Measurements from ENCODE around the gene KNL1.

The KNL1 gene

GRCh38 chr15:40694688-40695468, 100.8 kb downstream of the KNL1 start, which contains the start of gene RAD51:
TSS of gene RAD51 (plus strand) at chr15:40695174. CDS start at chr15:40698759, 3,585 bp downstream.
- H3K4me1 ChIP-seq, result peaks cover 7% of the 10 kb centered on the region
- in situ Hi-C loops (cut with MboI; ENCODE audit: low sequenced_read_pairs), result no loop called here
- peak; percentile 93 to 97 for DNase-seq (ENCODE audit: low spot score in 2 of 2)
- H3K4me3 ChIP-seq, result peak within 1 kb of the TSS; percentile 95
- no peaks in the 10 kb centered on the region for H3K9me3 ChIP-seq
- no peaks in the 10 kb centered on the region for H3K27me3 ChIP-seq (ENCODE audit: low read depth)
- H3K36me3 ChIP-seq (replicated peaks), result peaks cover 15% of the 10 kb centered on the region

- peaks cover 21% of the 10 kb centered on the region for H3K36me3 ChIP-seq (replicated peaks)
- peak overlapping the region; percentile 95 for H3K4me3 ChIP-seq
- H3K27me3 ChIP-seq (ENCODE audit: low read depth), result no peaks in the 10 kb centered on the region
- in situ Hi-C loops (cut with MboI; ENCODE audit: low sequenced_read_pairs), result no loop called here
- H3K9me3 ChIP-seq, result no peaks in the 10 kb centered on the region
- DNase-seq (ENCODE audit: low spot score in 2 of 2), result peak in 1 of 2 experiments; percentile 31
- peaks cover 4% of the 10 kb centered on the region; the same call in 1 of the 2 replicates for H3K4me1 ChIP-seq
Observed at GRCh38 chr15:40695469-40695890, 101.4 kb downstream of the KNL1 start.

GRCh38 chr15:40696228-40696627, 102.2 kb downstream of the KNL1 start:
- peaks cover 4% of the 10 kb centered on the region; the same call in 1 of the 2 replicates for H3K4me1 ChIP-seq
- no peak for DNase-seq (ENCODE audit: low spot score in 2 of 2)
- H3K4me3 ChIP-seq, result peak overlapping the region; percentile 95
- peaks cover 27% of the 10 kb centered on the region for H3K36me3 ChIP-seq (replicated peaks)
- in situ Hi-C loops (cut with MboI; ENCODE audit: low sequenced_read_pairs), result no loop called here
- H3K9me3 ChIP-seq, result no peaks in the 10 kb centered on the region
- H3K27me3 ChIP-seq (ENCODE audit: low read depth), result no peaks in the 10 kb centered on the region

- Histone ChIP-seq H3K4me1 (peaks cover 4% of the 10 kb centered on the region; the same call in 1 of the 2 replicates), H3K4me3 (no peak overlapping the region), H3K9me3 (no peaks in the 10 kb centered on the region), H3K27me3 (ENCODE audit: low read depth) (no peaks in the 10 kb centered on the region), H3K36me3 (replicated peaks) (peaks cover 42% of the 10 kb centered on the region)
- in situ Hi-C loops (cut with MboI; ENCODE audit: low sequenced_read_pairs), result no loop called here
- DNase-seq (ENCODE audit: low spot score in 2 of 2), result no peak
Observed at GRCh38 chr15:40697916-40698315, 103.9 kb downstream of the KNL1 start.

GRCh38 chr15:40702077-40702476, 108.0 kb downstream of the KNL1 start:
- no peak overlapping the region for H3K4me3 ChIP-seq
- no peaks in the 10 kb centered on the region for H3K4me1 ChIP-seq
- in situ Hi-C loops (cut with MboI; ENCODE audit: low sequenced_read_pairs), result loop anchor here (25.0 kb wide), 1 partner anchor 660 kb away; no protein-coding TSS in a partner anchor
- H3K27me3 ChIP-seq (ENCODE audit: low read depth), result no peaks in the 10 kb centered on the region
- H3K36me3 ChIP-seq (replicated peaks), result peaks cover 74% of the 10 kb centered on the region
- H3K9me3 ChIP-seq, result no peaks in the 10 kb centered on the region
- DNase-seq (ENCODE audit: low spot score in 2 of 2), result no peak

- H3K9me3 ChIP-seq, result no peaks in the 10 kb centered on the region
- no peak for DNase-seq (ENCODE audit: low spot score in 2 of 2)
- H3K4me1 ChIP-seq, result no peaks in the 10 kb centered on the region
- no peak overlapping the region for H3K4me3 ChIP-seq
- in situ Hi-C loops (cut with MboI; ENCODE audit: low sequenced_read_pairs), result loop anchor here (25.0 kb wide), 1 partner anchor 656 kb away; no protein-coding TSS in a partner anchor
- H3K27me3 ChIP-seq (ENCODE audit: low read depth), result no peaks in the 10 kb centered on the region
- H3K36me3 ChIP-seq (replicated peaks), result peaks cover 80% of the 10 kb centered on the region
Observed at GRCh38 chr15:40706121-40706520, 112.1 kb downstream of the KNL1 start.

Measured in HAP-1 (cell line).